Measurements from ENCODE around the gene CSRNP3. TPM values are rescaled to one million over a fixed set of nuclear protein-coding genes. Genes with fewer than 3 reads are reported as not detected.

The CSRNP3 gene
- total RNA-seq, 4 donors from 2014 or later, result 1.3 to 5.5 (median 2.6) TPM

- no peak for DNase-seq (ENCODE audit: low spot score in 2 of 2)
- H3K36me3 ChIP-seq, result peaks cover 0 to 5% (median 0%) of the 10 kb centered on the region in 3 donors
- H3K4me3 ChIP-seq, result no peak overlapping the region
- no peaks in the 10 kb centered on the region for H3K27me3 ChIP-seq
- no peaks in the 10 kb centered on the region for H3K4me1 ChIP-seq
- H3K9me3 ChIP-seq, result no peaks in the 10 kb centered on the region
- TF ChIP-seq POLR2A (IDR thresholded peaks at IDR 0.05) (no peak), EP300 (IDR thresholded peaks at IDR 0.05) (no peak), CTCF (IDR thresholded peaks at IDR 0.05) (no peak)
- 100% methylated on average over 3 of the region's 3 CpGs for WGBS, 2 donors
- H3K27ac ChIP-seq, result no peak overlapping the region
These were observed 123.6 kb downstream of the CSRNP3 start for GRCh38 chr2:165593081-165593480.

GRCh38 chr2:165594231-165594934 is 124.9 kb downstream of the CSRNP3 start:
- H3K4me3 ChIP-seq, result no peak overlapping the region
- H3K27me3 ChIP-seq, result no peaks in the 10 kb centered on the region
- H3K27ac ChIP-seq, result no peak overlapping the region
- 92 to 93% methylated on average over 1 of the region's 1 CpG for WGBS, 2 donors
- no peak for TF ChIP-seq POLR2A (IDR thresholded peaks at IDR 0.05)
- no peak for TF ChIP-seq CTCF (IDR thresholded peaks at IDR 0.05)
- no peak for TF ChIP-seq EP300 (IDR thresholded peaks at IDR 0.05)
- no peaks in the 10 kb centered on the region for H3K4me1 ChIP-seq
- H3K9me3 ChIP-seq, result no peaks in the 10 kb centered on the region
- H3K36me3 ChIP-seq, result peaks cover 0 to 5% (median 0%) of the 10 kb centered on the region in 3 donors
- DNase-seq (ENCODE audit: low spot score in 2 of 2), result no peak

- DNase-seq (ENCODE audit: low spot score in 2 of 2), result no peak
- H3K9me3 ChIP-seq, result no peaks in the 10 kb centered on the region
- TF ChIP-seq EP300 (IDR thresholded peaks at IDR 0.05), result no peak
- no peaks in the 10 kb centered on the region for H3K4me1 ChIP-seq
- peaks cover 0 to 5% (median 0%) of the 10 kb centered on the region in 3 donors for H3K36me3 ChIP-seq
- no peaks in the 10 kb centered on the region for H3K27me3 ChIP-seq
- H3K4me3 ChIP-seq, result no peak overlapping the region
- WGBS, 2 donors, result 66 to 67% methylated on average over 6 of the region's 6 CpGs
- no peak overlapping the region for H3K27ac ChIP-seq
These were observed 125.4 kb downstream of the CSRNP3 start for GRCh38 chr2:165594935-165595255.

GRCh38 chr2:165596788-165597187 is 127.3 kb downstream of the CSRNP3 start:
- no peak for DNase-seq (ENCODE audit: low spot score in 2 of 2)
- no peaks in the 10 kb centered on the region for H3K27me3 ChIP-seq
- no peak overlapping the region for H3K27ac ChIP-seq
- H3K9me3 ChIP-seq, result no peaks in the 10 kb centered on the region
- TF ChIP-seq CTCF (IDR thresholded peaks at IDR 0.05) (no peak), EP300 (IDR thresholded peaks at IDR 0.05) (no peak), POLR2A (IDR thresholded peaks at IDR 0.05) (no peak)
- 87 to 90% methylated on average over 3 of the region's 3 CpGs for WGBS, 2 donors
- no peak overlapping the region for H3K4me3 ChIP-seq
- no peaks in the 10 kb centered on the region for H3K4me1 ChIP-seq
- peaks cover 0 to 5% (median 0%) of the 10 kb centered on the region in 3 donors for H3K36me3 ChIP-seq

- Histone ChIP-seq H3K27me3 (no peaks in the 10 kb centered on the region), H3K36me3 (peaks cover 0 to 5% (median 0%) of the 10 kb centered on the region in 3 donors), H3K4me1 (no peaks in the 10 kb centered on the region), H3K9me3 (no peaks in the 10 kb centered on the region), H3K4me3 (no peak overlapping the region), H3K27ac (no peak overlapping the region)
- DNase-seq (ENCODE audit: low spot score in 2 of 2), result no peak
- TF ChIP-seq CTCF (IDR thresholded peaks at IDR 0.05) (no peak), EP300 (IDR thresholded peaks at IDR 0.05) (no peak), POLR2A (IDR thresholded peaks at IDR 0.05) (no peak)
- WGBS, 2 donors, result 59 to 78% methylated on average over 1 of the region's 1 CpG
These were observed 131.8 kb downstream of the CSRNP3 start for GRCh38 chr2:165601065-165601830.

Measured in tibial nerve (tissue), 4 donors.